Subcutaneous abdominal adipose tissue (tissue), 5 donors: Measurements from ENCODE around the gene PTGES.
"Not testable (repeated sequence)": the region's sequence is repeated elsewhere in the genome, so short reads cannot be mapped to it uniquely, and the experiment has no call there.

Experiments
- H3K27ac ChIP-seq: one replicate; pipeline ENCODE4 v1.7.0; 2013; ENCODE audit warnings: low read depth, mild to moderate bottlenecking, inconsistent platforms, low read length, moderate library complexity
- H3K27me3 ChIP-seq, 5 donors: one replicate each; pipeline ENCODE4 v1.7.0; 2013; ENCODE audit warnings: low read length in 5 of 5, inconsistent platforms in 1 of 5; ENCODE audit not compliant: control insufficient read depth in 5 of 5, insufficient read depth in 4 of 5
- H3K36me3 ChIP-seq, 5 donors: one replicate each; pipeline ENCODE4 v1.7.0; 2013; ENCODE audit warnings: low read length in 5 of 5; ENCODE audit not compliant: control insufficient read depth in 5 of 5, insufficient read depth in 5 of 5
- H3K4me1 ChIP-seq, 5 donors: one replicate each; pipeline ENCODE4 v1.7.0; 2013; ENCODE audit warnings: low read length in 5 of 5, mild to moderate bottlenecking in 3 of 5, moderate library complexity in 1 of 5; ENCODE audit not compliant: control insufficient read depth in 5 of 5, insufficient read depth in 5 of 5
- H3K4me3 ChIP-seq, 5 donors: one replicate each; pipeline ENCODE4 v1.7.0; 2013; ENCODE audit warnings: low read length in 5 of 5, low read depth in 1 of 5
- H3K9ac ChIP-seq, 5 donors: one replicate each; pipeline ENCODE4 v1.7.0; 2013; ENCODE audit warnings: low read length in 5 of 5, mild to moderate bottlenecking in 4 of 5, moderate library complexity in 3 of 5
- H3K9me3 ChIP-seq, 5 donors: one replicate each; pipeline ENCODE4 v1.7.0; 2013; ENCODE audit warnings: low read length in 5 of 5; ENCODE audit not compliant: control insufficient read depth in 5 of 5
- donor health status: healthy.
- donor health status: healthy.
- donor health status: healthy.
- donor health status: healthy.
- donor health status: healthy.

Gene PTGES

GRCh38 chr9:129749052-129749451 is 3.8 kb downstream of the PTGES start:
- H3K4me1 ChIP-seq = peaks cover 2 to 19% (median 16%) of the 10 kb centered on the region in 5 donors
- not testable (repeated sequence) for H3K9ac ChIP-seq, H3K36me3 ChIP-seq, H3K9me3 ChIP-seq, H3K4me3 ChIP-seq, H3K27ac ChIP-seq
- peaks cover 12 to 30% (median 28%) of the 10 kb centered on the region in 5 donors for H3K27me3 ChIP-seq

- H3K9ac ChIP-seq = no peak overlapping the region
- H3K36me3 ChIP-seq = no peaks in the 10 kb centered on the region
- peaks cover 12 to 28% (median 22%) of the 10 kb centered on the region in 5 donors for H3K27me3 ChIP-seq
- H3K27ac ChIP-seq = no peak overlapping the region
- no peak overlapping the region for H3K4me3 ChIP-seq
- peaks cover 2 to 22% (median 16%) of the 10 kb centered on the region in 5 donors for H3K4me1 ChIP-seq
- H3K9me3 ChIP-seq = no peaks in the 10 kb centered on the region
Observed at GRCh38 chr9:129748249-129748648, 4.6 kb downstream of the PTGES start.

GRCh38 chr9:129746092-129746777 is 6.6 kb downstream of the PTGES start:
- Histone ChIP-seq H3K9ac (no peak overlapping the region), H3K4me3 (no peak overlapping the region), H3K27ac (no peak overlapping the region), H3K9me3 (no peaks in the 10 kb centered on the region), H3K4me1 (peaks cover 0 to 8% (median 0%) of the 10 kb centered on the region in 5 donors), H3K36me3 (no peaks in the 10 kb centered on the region), H3K27me3 (peaks cover 0 to 13% (median 5%) of the 10 kb centered on the region in 5 donors)

- H3K9me3 ChIP-seq = no peaks in the 10 kb centered on the region
- H3K9ac ChIP-seq = no peak overlapping the region
- no peak overlapping the region for H3K4me3 ChIP-seq
- H3K27me3 ChIP-seq = peaks cover 0 to 6% (median 2%) of the 10 kb centered on the region in 5 donors
- no peaks in the 10 kb centered on the region for H3K36me3 ChIP-seq
- no peak overlapping the region for H3K27ac ChIP-seq
- H3K4me1 ChIP-seq = peaks cover 0 to 8% (median 0%) of the 10 kb centered on the region in 5 donors
Observed at GRCh38 chr9:129745200-129745599, 7.6 kb downstream of the PTGES start.

- Histone ChIP-seq H3K36me3 (no peaks in the 10 kb centered on the region), H3K9me3 (no peaks in the 10 kb centered on the region), H3K27me3 (peaks cover 0 to 5% (median 3%) of the 10 kb centered on the region in 5 donors), H3K4me3 (no peak overlapping the region), H3K4me1 (peaks cover 0 to 18% (median 13%) of the 10 kb centered on the region in 5 donors), H3K9ac (no peak overlapping the region), H3K27ac (no peak overlapping the region)
Observed at GRCh38 chr9:129740666-129741464, 12.0 kb downstream of the PTGES start.

- no peak overlapping the region for H3K4me3 ChIP-seq
- H3K27me3 ChIP-seq = peaks cover 0 to 8% (median 5%) of the 10 kb centered on the region in 5 donors
- H3K27ac ChIP-seq = no peak overlapping the region
- peaks cover 0 to 18% (median 13%) of the 10 kb centered on the region in 5 donors for H3K4me1 ChIP-seq
- no peak overlapping the region for H3K9ac ChIP-seq
- no peaks in the 10 kb centered on the region for H3K9me3 ChIP-seq
- H3K36me3 ChIP-seq = no peaks in the 10 kb centered on the region
Observed at GRCh38 chr9:129740174-129740573, 12.7 kb downstream of the PTGES start.

GRCh38 chr9:129739432-129739831 is 13.4 kb downstream of the PTGES start:
- peaks cover 0 to 12% (median 5%) of the 10 kb centered on the region in 5 donors for H3K27me3 ChIP-seq
- H3K9ac ChIP-seq = no peak overlapping the region
- no peak overlapping the region for H3K27ac ChIP-seq
- no peaks in the 10 kb centered on the region for H3K36me3 ChIP-seq
- no peak overlapping the region for H3K4me3 ChIP-seq
- H3K4me1 ChIP-seq = peaks cover 0 to 18% (median 13%) of the 10 kb centered on the region in 5 donors
- no peaks in the 10 kb centered on the region for H3K9me3 ChIP-seq

GRCh38 chr9:129737479-129738274 is 15.2 kb downstream of the PTGES start:
- Histone ChIP-seq H3K4me1 (peaks cover 0 to 13% (median 10%) of the 10 kb centered on the region in 5 donors), H3K27ac (no peak overlapping the region), H3K4me3 (peak overlapping the region in 4 of 5 donors; percentile 60 to 78 (median 67)), H3K9ac (peak overlapping the region in 4 of 5 donors; percentile 23 to 78 (median 68)), H3K9me3 (no peaks in the 10 kb centered on the region), H3K36me3 (no peaks in the 10 kb centered on the region), H3K27me3 (peaks cover 0 to 13% (median 5%) of the 10 kb centered on the region in 5 donors)

- H3K27ac ChIP-seq = no peak overlapping the region
- H3K27me3 ChIP-seq = peaks cover 0 to 14% (median 5%) of the 10 kb centered on the region in 5 donors
- H3K36me3 ChIP-seq = no peaks in the 10 kb centered on the region
- peaks cover 0 to 13% (median 10%) of the 10 kb centered on the region in 5 donors for H3K4me1 ChIP-seq
- H3K9me3 ChIP-seq = no peaks in the 10 kb centered on the region
- no peak overlapping the region for H3K4me3 ChIP-seq
- H3K9ac ChIP-seq = no peak overlapping the region
Observed at GRCh38 chr9:129736334-129736733, 16.5 kb downstream of the PTGES start.
